Left ventricle myocardium superior (tissue), 1 donor: ENCODE data around the gene CLTA. TPM values are rescaled to one million over a fixed set of nuclear protein-coding genes. Genes with fewer than 3 reads are reported as not detected.

Experiments
- ATAC-seq: fragments of 200-7000 bp; cut with Tn5 transposase; one replicate; pipeline ENCODE4 v1.9.1; 2020; ENCODE audit warnings: mild to moderate bottlenecking, moderate library complexity
- DNase-seq: peaks from one replicate; pipeline ENCODE4 v3.0.0-alpha.2; 2020
- intact Hi-C: fragments of 100-400 bp; cut with micrococcal nuclease; formaldehyde crosslinking; loops from one replicate; pipeline ENCODE4 v1.11.0; 2022
- long read RNA-seq: library from polyadenylated mRNA; unstranded; transcript quantifications from one replicate; pipeline ENCODE4 v2.0.0, GENCODE V29; 2021
- total RNA-seq: library from RNA; stranded (reverse); fragmentation: NEBNext Ultra II Directional; extraction: Animal tissue kit (Norgen Biotek cat#: 25700); gene quantifications from one replicate; pipeline ENCODE4 v1.2.1, GENCODE V29; 2021
- donor health status: DM: no; HTN: yes; CAD: no; lungs with severe emphysema.

The CLTA gene, protein sequence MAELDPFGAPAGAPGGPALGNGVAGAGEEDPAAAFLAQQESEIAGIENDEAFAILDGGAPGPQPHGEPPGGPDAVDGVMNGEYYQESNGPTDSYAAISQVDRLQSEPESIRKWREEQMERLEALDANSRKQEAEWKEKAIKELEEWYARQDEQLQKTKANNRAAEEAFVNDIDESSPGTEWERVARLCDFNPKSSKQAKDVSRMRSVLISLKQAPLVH
- 60.7 TPM for total RNA-seq
- long read RNA-seq, transcript CLTA-207 (6 exons, 1,102 nt), result minor isoform, 23 of 103 reads
- long read RNA-seq, transcript CLTA-202 (5 exons, 1,073 nt), result major isoform, 67 of 103 reads
- long read RNA-seq, partial matches to known transcripts, result 4 of 103 reads
- long read RNA-seq, other reads (novel, unspliced or antisense), result 8 of 103 reads

DNA sequence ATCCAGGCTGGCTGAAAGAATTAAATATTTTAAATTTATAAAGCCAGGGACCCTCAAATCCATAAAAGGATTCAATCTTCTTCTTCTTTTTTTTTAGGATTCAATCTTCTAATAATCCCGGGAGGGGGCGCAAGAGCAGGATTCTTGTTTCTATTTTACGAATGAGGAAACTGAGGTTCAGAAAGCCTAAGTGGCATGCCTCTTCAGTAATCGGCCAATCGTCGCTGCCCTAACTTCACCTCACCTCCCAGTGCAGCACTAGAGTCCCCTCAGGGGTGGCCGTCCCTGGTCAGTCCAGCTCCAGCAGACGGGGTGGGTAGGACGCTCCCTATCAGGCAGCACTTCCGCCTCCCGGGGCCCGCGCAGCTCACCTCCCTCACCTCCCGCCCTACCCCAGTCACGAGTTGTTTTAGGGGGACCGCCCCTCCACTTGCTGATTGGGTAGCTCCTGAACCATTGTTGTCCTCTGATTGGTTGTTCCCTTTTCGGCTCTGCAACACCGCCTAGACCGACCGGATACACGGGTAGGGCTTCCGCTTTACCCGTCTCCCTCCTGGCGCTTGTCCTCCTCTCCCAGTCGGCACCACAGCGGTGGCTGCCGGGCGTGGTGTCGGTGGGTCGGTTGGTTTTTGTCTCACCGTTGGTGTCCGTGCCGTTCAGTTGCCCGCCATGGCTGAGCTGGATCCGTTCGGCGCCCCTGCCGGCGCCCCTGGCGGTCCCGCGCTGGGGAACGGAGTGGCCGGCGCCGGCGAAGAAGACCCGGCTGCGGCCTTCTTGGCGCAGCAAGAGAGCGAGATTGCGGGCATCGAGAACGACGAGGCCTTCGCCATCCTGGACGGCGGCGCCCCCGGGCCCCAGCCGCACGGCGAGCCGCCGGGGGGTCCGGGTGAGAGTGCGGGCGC, at the start of gene CLTA:
CLTA (plus strand) TSS at position 534 of the 902 bp plus-strand sequence; CDS start at position 670, 136 bp downstream.
- intact Hi-C loops, result no loop called here

DNA sequence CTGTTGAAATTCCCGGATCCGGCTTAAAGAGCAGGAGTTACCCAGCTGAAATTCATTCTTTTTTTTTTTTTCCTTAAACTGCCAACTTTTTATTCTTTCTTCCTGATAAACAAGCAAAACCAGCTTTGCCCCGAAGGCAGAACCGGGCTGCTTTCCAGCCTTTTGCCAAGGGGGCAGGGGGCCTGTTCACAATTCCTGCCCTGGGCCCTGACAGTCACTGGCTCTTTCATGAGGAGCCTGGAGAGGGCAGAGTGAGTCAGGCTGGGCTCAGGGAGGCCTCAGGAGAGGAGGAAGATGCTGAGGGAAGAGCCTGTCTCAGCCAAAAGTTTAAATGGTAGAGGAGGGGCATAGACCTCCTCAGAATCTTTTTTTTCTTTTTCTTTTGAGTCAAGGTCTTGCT, 49.4 kb upstream of the CLTA start:
- ATAC-seq (no peak), DNase-seq (no peak)
- intact Hi-C loops, result no loop called here

More for the DNA sequence above, at the start of gene CLTA:
- DNase-seq (peak; percentile 96), ATAC-seq (peak; percentile 99)

DNA sequence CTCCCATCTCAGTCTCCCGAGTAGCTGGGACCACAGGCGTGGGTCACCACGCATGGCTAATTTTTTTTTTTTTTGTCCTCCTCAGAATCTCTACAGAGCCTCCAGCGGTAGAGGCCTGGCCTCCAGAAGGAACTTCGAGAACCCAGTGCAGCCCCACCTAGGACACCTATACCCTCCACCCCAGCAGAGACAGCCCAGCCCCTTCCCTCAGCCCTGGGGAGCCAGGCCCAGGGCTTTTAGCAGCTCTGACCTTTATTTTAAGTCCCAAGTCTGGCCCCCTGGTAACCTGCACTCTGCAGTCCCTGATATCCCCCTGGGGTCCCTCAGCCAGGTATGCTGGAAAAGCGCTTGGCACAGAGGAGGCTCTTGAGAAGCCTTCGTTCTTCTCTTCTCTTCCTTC, 49.0 kb upstream of the CLTA start:
- DNase-seq, result no peak
- ATAC-seq, result no peak
- intact Hi-C loops, result no loop called here

DNA sequence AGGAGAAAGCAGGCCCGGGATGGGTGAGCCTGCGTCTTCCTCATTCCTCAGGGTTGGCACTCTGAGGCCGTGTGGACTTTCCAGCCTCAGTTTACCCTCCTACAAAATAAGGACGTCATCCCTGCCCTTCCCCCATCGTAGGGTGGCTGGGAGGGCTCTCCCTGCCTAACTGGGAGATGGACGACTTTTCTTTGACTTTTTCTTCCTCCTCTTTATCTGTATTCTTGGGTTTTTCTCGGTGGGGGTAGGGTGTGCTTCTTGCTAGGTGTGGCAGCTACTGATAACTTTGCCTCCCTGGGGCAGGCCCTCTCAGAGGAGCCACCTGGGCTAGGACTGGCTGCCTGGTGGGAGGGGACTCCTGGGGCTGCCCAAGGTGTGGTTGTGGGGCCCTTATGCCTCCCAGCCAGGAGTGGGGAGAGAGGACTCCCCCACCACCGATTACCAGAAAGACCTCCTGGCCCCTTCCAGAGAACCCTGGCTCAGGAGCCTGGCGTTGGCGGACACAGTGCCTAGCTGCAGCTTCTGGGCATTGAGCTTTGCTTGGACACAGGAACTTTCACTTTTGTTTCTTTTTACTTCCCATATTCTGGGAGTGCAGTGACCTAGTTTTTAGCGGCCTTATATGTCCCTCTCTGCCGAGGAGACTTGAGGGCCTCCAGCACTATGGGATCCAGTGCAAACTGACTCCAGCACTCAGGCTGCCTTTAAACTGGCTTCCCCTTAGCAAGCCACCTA, 48.0 kb upstream of the CLTA start:
- ATAC-seq, result peak; percentile 65
- intact Hi-C loops, result no loop called here
- DNase-seq, result no peak

DNA sequence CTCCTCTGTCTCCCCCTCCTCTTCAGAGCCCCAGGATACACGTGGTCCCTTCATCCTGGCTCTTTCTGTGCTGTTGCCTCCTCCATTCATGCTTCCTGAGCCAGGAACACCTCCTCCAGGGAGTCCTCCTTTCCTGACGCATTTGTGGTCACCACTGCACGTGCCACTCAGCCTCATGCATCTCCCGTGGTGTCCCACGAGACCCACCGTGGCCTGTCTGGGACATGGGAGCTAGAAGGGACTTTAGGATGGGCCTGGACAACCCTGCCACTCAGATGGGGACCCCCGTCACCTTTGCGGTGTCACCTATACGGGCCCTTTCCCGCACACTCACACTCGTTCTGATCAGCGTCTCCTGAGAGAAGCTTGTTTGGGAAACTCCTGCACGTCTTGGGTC, 47.5 kb upstream of the CLTA start:
- intact Hi-C loops, result no loop called here
- DNase-seq, result no peak
- no peak for ATAC-seq

DNA sequence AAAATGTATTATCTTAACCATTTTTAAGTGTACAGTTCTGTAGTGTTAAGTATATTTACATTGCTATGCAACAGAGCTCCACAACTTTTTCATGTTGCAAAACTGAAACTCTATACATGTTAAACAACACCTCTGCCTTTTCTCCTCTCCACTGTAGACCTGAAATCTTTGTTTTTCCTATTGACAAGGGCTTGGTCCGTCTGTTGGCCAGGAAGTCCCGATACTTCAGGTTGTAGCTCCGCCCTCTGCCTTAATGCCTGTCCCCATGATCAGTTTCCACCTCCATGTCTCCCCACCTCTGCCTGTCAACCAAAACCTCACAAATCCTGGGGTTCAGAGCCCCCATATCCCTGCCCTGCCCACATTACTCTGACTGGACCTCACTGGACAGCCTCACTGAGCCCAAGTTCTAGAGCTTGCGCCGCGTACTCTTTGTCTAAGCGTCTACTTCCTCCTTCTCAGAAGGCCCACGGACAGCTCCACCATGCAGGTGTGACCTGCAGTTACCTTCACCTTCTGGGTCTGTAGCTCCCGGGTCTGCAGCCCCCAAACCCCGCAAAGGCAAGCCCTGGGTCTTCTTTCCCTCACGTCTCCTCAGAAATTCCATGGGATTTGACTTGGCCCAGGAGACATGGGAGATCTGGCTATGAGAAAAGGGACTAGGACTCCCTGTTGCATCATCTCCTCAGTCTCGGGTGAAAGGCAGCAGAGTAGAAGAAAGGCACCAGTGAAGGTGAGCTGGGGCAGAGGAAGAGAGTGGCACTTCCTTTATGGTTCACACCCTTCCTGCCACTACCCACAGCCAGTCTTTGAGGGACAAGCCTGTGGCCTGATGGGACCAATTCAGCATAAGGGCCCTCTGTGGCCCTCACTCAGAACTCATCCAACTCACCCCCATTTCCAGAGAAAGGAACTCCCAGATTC, 46.1 kb upstream of the CLTA start:
- ATAC-seq (no peak), DNase-seq (no peak)
- intact Hi-C loops, result no loop called here

DNA sequence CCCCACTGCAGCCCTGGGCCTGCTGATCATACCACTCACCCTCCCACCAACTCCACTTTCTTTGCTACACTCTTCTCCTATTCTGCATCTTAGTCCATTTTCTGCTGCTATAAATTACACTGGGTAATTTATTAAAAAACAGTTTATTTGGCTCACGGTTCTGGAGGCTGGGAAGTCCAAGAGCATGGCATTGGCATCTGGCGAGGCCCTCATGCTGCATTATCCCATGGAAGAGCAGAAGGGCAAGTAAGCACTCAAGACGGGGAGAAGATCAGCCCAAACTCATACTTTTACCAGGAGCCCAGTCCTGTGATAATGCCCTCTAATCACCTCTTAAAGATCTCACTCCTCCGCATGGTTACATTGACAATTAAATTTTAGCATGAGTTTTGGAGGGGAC, 44.8 kb upstream of the CLTA start:
- DNase-seq (no peak), ATAC-seq (no peak)

DNA sequence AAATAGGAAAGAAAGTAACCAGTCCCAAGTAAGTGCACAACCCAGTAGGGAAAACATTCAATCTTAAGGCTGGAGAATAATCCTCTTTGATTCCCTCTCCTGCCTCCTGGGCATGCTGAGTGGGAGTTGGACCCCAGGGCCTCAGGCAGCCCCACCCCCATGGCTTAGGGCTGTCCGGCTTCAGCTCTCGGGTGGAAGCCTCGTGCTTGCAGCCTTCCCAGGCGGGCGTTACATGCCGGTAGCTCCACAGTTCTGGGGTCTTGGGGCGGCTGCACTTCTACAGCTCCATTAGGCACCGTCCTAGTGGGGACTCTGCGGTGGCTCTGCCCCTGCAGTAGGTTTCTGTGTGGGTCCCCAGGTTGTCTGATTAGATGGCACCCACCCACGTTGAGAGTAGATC, 44.1 kb upstream of the CLTA start:
- intact Hi-C loops, result no loop called here

More for the DNA sequence above, 44.8 kb upstream of the CLTA start:
- intact Hi-C loops, result no loop called here

DNA sequence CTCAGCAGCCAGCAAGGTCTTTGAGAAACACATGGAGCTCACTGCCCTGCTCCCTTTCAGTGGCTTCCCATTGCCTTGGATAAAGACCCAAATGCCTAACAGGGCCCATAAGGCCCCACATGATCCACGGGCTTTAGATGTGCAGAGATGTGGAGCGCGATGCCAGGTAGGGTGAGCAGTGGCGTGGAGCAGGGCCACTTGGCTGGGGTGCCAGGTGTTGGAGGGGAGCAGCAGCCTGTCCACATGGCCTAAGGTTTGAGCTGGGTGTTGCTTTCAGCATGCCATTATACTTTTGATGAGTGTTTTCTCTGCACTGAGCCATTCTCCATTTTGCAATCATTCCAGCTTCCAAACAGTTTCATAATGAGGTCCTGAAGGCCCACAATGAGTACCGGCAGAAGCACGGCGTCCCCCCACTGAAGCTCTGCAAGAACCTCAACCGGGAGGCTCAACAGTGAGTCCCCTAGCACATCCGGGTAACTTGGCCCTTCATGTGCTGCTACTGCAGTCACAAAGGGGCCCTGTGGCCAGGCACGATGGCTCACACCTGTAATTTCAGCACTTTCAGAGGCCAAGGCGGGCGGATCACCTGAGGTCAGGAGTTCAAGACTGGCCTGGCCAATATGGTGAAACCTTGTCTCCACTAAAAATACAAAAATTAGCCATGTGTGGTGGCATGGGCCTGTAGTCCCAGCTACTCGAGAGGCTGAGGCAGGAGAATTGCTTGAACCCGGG, 43.1 kb upstream of the CLTA start:
- no peak for ATAC-seq
- DNase-seq, result no peak
- intact Hi-C loops, result no loop called here

More for the DNA sequence above, 44.1 kb upstream of the CLTA start:
- ATAC-seq (no peak), DNase-seq (no peak)

DNA sequence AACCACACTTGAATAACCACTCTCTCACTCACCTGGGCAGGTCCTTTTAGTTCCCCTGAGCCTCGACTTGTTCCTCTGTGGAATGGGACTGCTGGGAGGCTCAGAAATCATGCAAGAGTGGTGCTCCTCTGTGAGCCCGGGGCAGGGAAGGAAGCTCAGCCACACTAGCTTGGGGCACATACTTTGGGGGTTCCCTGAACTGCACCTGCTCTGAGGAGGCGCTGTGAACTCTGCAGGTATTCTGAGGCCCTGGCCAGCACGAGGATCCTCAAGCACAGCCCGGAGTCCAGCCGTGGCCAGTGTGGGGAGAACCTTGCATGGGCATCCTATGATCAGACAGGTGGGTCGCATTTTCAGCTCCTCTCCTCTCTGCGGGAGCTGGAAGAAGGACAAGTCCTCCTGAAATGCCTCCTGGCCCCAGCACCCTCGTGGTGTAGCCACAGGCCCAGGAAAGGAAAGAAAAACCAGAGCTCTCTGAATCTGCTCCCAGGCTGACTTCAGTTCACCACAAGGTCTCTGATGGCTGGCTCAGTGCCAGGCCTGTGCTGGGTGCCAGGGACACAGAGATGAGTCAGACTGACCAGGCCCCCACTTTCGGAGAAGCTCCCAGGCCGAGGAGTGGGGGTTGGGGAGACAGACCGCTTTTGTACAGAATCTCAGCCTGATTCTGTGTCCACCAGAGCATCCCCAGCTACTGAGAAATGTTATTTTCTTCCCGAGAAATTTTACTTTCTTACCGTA, 42.2 kb upstream of the CLTA start:
- DNase-seq (peak; percentile 97), ATAC-seq (peak; percentile 94)
- intact Hi-C loops, result no loop called here

DNA sequence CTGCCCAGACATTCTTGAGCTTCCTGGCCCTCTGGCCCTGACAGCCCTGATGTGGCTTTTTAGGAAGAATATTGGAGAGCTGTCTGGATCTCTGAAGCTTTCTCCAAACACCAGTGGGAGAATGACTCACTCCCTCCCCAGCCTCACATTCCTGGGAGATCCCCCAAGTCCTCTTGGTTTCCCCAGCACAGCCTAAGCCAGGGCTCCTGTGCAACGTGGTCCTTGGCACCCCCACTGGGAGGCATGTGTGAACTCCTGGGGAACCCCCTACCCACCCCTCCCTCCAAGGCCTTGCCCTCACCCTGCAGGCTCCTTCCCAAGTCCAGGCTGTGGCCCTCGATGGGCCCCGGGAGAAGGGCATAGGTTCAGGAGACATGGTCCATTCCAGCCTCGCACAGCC, 41.5 kb upstream of the CLTA start:
- intact Hi-C loops, result no loop called here
- DNase-seq (no peak), ATAC-seq (peak; percentile 23)

DNA sequence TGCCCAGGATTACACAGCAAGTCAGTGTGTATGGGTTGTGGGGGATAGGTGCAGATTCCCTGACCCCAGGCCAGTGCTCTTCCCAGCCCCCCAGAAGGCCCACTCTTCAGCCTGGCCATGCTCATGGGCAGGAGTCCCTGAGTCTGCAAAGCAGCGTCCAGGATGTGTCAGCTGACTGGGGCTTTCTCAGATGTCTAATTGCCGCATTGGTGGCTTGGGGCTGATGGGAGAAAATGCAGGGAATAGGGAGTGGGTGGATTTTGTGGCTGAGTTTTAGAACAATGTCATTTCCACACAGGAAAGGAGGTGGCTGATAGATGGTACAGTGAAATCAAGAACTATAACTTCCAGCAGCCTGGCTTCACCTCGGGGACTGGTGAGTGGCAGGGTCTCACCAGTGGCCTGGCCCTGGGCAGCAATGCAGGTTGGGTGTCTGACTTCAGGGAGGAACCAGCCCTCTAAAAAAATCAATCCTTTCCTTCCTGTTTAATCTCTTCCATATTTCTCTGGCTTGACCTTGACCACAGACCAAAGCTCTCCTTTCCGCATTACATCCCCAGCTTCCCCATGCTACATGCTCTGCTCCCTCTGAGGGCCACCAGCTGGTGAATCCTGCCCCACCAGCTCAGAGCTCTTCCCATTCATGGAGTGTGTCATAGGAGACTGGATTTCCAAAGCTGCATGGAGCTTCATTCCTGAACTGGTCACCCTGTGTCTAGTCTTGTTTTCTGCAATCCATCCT, 40.0 kb upstream of the CLTA start:
- DNase-seq (no peak), ATAC-seq (no peak)
- intact Hi-C loops, result no loop called here

DNA sequence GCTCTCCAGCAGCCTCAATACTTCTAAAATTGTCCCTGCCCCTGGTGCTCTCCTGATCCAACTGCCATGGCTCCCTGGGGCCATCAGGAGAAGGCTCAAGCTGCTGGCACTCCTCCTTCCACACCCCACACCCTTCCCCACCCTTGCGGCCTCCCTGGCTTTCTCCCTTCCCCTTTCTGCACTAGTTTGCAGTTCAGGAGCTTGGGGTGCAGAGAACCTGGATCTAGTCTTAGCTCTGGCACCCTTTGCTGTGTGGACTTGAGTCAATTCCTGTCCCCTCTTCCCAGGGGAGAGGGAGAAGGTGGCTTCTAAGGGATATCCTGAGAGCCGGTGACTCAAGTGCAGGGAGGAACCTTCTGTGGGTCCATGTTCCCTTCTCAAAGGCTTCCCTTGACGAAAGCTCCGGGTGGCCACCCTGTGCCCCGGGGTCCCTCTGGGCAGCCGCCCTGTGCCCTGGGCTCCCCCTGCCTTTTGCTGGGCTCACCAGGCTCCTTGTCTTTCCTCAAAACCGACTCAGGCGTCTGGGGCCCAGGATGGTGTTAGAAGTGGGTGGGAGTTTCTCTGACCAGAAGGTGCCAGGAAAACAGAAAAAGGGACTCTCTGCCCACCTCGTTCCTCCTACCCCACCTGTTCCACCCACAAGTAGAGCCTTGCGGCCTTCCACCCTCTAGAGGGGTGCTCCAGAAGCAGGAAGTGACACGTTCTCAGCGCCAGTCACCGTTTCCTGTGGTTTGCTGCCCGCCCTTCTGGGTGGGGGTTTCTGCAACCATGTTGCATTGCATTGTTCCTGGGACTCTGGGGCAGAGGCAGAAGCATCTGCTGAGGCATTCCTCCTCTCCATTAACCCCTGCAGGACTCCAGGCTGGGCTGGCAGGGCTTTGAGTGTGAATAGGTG, 39.2 kb upstream of the CLTA start:
- DNase-seq (peak; percentile 67), ATAC-seq (peak; percentile 50)
- intact Hi-C loops, result no loop called here

DNA sequence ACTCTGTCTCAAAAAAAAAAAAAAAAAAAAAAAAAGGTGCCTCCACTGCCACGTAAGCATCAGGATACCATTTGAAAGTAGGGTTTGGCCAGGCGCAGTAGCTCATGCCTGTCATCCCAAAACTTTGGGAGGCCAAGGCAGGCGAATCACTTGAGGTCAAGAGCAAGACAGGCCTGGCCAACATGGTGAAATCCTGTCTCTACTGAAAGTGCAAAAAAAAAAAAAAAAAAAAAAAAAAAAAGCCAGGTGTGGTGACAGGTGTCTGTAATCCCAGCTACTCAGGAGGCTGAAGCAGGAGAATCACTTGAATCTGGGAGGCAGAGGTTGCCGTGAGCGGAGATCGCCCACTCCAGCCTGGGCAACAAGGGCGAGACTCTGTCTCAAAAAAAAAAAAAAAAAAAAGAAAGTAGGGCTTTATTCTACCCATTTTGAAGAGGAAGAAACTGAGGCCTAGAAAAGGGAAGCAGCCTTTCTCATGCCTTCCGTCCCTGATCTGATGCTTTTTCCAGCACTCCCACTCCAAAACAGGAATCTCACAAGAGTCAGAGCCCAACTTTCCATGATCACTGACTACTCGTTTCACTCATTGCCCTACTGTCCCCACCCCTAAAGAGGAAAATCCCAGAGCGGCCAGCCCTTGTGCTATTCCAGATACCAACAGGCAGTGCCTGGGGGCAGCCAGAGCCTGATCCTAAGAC, 37.8 kb upstream of the CLTA start:
- DNase-seq (no peak), ATAC-seq (no peak)
- intact Hi-C loops, result no loop called here

DNA sequence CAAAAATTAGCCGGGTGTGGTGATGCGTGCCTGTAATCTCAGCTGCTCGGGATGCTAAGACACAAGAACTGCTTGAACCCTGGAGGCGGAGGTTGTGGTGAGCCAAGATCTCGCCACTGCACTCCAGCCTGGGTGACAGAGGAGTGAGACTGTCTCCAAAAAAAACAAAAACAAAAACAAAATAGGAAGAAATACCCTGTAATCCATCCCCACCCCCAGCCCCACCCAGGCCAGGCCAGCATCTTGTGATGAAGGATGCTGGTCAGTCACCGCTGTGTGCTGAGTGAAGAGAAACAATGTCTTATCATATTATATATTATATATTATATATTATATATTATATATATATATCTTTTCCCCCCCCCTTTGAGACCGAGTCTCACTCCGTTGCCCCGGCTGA, 37.0 kb upstream of the CLTA start:
- intact Hi-C loops, result no loop called here
- no peak for ATAC-seq
- DNase-seq, result no peak
